OCI-LY3 (cell line): ENCODE data around the gene BRCA1.

Source experiments
- H2AFZ ChIP-seq: fragments of 200-600, 300-600 bp; shearing (Covaris generic); 2 replicates; pipeline ENCODE4 v1.6.0; 2014; ENCODE audit warnings: antibody characterized with exemption, low read depth, low read length
- H3K27ac ChIP-seq: fragments of 200-600, 300-600 bp; sonication (generic); 2 replicates; pipeline ENCODE4 v1.5.1; 2014; ENCODE audit warnings: mild to moderate bottlenecking, low read length, moderate library complexity, mixed read lengths
- H3K27me3 ChIP-seq: fragments of 200-600, 300-600 bp; sonication (generic); 2 replicates; pipeline ENCODE4 v1.6.1; 2014; ENCODE audit warnings: low read depth, low read length, mixed read lengths
- H3K36me3 ChIP-seq: fragments of 200-600, 300-600 bp; sonication (generic); replicated peaks from 2 replicates; pipeline ENCODE3; 2014; ENCODE audit warnings: low read depth, low read length, mixed read lengths
- H3K4me1 ChIP-seq: fragments of 300-600, 200-600 bp; sonication (generic); 2 replicates; pipeline ENCODE4 v1.6.1; 2014; ENCODE audit warnings: low read length, mixed read lengths
- H3K4me2 ChIP-seq: fragments of 200-600, 300-600 bp; sonication (generic); 2 replicates; pipeline ENCODE4 v1.6.1; 2014; ENCODE audit warnings: low read length, mixed read lengths
- H3K4me3 ChIP-seq: fragments of 300-600, 200-600 bp; sonication (generic); 2 replicates; pipeline ENCODE4 v1.5.1; 2014; ENCODE audit warnings: antibody characterized with exemption, mild to moderate bottlenecking, low read length, moderate library complexity
- H3K79me2 ChIP-seq: fragments of 300-600, 200-600 bp; shearing (Covaris generic); 2 replicates; pipeline ENCODE4 v1.6.1; 2014; ENCODE audit warnings: mild to moderate bottlenecking, low read length, mixed read lengths
- H3K9ac ChIP-seq: fragments of 300-600, 200-600 bp; shearing (Covaris generic); 2 replicates; pipeline ENCODE4 v1.6.0; 2014; ENCODE audit warnings: mild to moderate bottlenecking, low read length, moderate library complexity
- H3K9me3 ChIP-seq: fragments of 200-600, 300-600 bp; shearing (Covaris generic); 2 replicates; pipeline ENCODE4 v1.6.1; 2014; ENCODE audit warnings: low read length, mixed read lengths; ENCODE audit not compliant: insufficient read depth
- H4K20me1 ChIP-seq: fragments of 200-600, 300-600 bp; sonication (generic); 2 replicates; pipeline ENCODE4 v1.6.1; 2016; ENCODE audit warnings: low read length, mixed read lengths; ENCODE audit not compliant: insufficient read depth
- CTCF ChIP-seq: fragments of 200-600, 300-600 bp; sonication (generic); IDR thresholded peaks from 2 replicates; pipeline ENCODE4 v1.5.1; 2014; ENCODE audit warnings: antibody characterized with exemption, low read length, low read depth
- EZH2phosphoT487 ChIP-seq: fragments of 200-600 bp; shearing (Covaris generic); IDR thresholded peaks from 2 replicates; pipeline ENCODE4 v1.6.1; 2018; ENCODE audit warnings: antibody characterized with exemption, mixed run types, low read depth

The BRCA1 gene

DNA sequence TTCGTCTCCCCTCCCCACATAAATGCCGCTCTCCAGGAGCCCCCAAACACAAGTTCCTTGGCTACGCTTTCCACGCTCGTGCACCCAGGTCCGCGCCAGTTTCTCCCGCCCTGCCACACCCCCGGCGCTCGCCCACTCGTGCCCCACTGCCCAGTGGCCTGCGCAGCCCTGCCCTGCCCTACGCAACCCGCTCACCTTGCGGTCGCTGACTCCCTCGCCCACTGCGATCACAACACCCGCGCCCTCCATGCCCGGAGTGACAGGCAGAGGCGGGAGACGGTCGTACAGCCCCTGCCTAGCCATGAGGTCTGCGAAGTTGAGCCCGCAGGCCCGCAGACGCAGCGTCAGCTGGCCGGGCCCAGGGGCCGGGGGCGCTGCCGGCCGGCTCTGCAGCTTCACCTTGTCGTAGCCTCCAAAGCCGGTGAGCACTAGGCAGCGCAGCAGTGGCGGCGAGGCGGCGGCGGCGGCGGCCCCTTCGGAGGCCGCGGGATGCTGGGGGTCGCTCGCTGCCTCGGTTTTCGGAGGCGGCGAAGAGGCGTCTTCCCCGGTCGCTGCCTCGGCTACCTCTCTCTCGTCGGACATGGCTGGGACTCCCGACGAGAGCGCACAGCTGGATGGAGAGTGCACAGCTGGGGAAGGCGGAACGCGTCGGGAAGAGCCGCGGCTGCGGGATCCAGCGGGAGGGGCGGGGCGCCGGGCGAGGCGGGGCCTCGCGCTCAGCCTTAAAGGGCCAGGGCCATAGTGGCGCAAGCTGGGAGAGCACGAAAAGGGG lies 103.2 kb downstream of the BRCA1 start, which contains the start of gene VAT1:
Gene VAT1 (minus strand): TSS at position 645 of the 772 bp plus-strand sequence. CDS start 63 bp downstream, at position 582.
- Histone ChIP-seq H3K4me2 (peak within 1 kb of the TSS; percentile 84), H2AFZ (peak within 1 kb of the TSS; percentile 69), H3K36me3 (no peaks in the 10 kb centered on the region), H3K9me3 (no peaks in the 10 kb centered on the region), H3K4me3 (peak within 1 kb of the TSS; percentile 84), H3K27me3 (no peaks in the 10 kb centered on the region), H3K79me2 (no peaks in the 10 kb centered on the region), H3K9ac (peak within 1 kb of the TSS; percentile 53), H3K4me1 (peaks cover 3% of the 10 kb centered on the region; the same call in 1 of the 2 replicates), H4K20me1 (no peaks in the 10 kb centered on the region), H3K27ac (no peak within 1 kb of the TSS)
- TF ChIP-seq EZH2phosphoT487 (no peak), CTCF (no peak)

- peaks cover 3% of the 10 kb centered on the region; the same call in 1 of the 2 replicates for H3K4me1 ChIP-seq
- no peak overlapping the region for H3K27ac ChIP-seq
- peak overlapping the region; percentile 84 for H3K4me2 ChIP-seq
- H3K4me3 ChIP-seq, result peak overlapping the region; percentile 84
- H3K79me2 ChIP-seq, result no peaks in the 10 kb centered on the region
- no peaks in the 10 kb centered on the region for H3K36me3 ChIP-seq
- H3K27me3 ChIP-seq, result no peaks in the 10 kb centered on the region
- no peak overlapping the region for H2AFZ ChIP-seq
- H3K9ac ChIP-seq, result peak overlapping the region; percentile 53
- no peak for TF ChIP-seq CTCF
- TF ChIP-seq EZH2phosphoT487, result no peak
- no peaks in the 10 kb centered on the region for H3K9me3 ChIP-seq
- H4K20me1 ChIP-seq, result no peaks in the 10 kb centered on the region
These were observed 104.1 kb downstream of the BRCA1 start for GRCh38 chr17:43020789-43021740.

- H3K27ac ChIP-seq, result no peak overlapping the region
- TF ChIP-seq CTCF (no peak), EZH2phosphoT487 (no peak)
- no peak overlapping the region for H3K4me2 ChIP-seq
- H2AFZ ChIP-seq, result no peak overlapping the region
- H4K20me1 ChIP-seq, result no peaks in the 10 kb centered on the region
- no peaks in the 10 kb centered on the region for H3K9me3 ChIP-seq
- no peaks in the 10 kb centered on the region for H3K36me3 ChIP-seq
- H3K79me2 ChIP-seq, result no peaks in the 10 kb centered on the region
- no peak overlapping the region for H3K4me3 ChIP-seq
- no peak overlapping the region for H3K9ac ChIP-seq
- no peaks in the 10 kb centered on the region for H3K27me3 ChIP-seq
- peaks cover 3% of the 10 kb centered on the region; the same call in 1 of the 2 replicates for H3K4me1 ChIP-seq
These were observed 105.0 kb downstream of the BRCA1 start for GRCh38 chr17:43020030-43020621.
